Measurements from ENCODE around the gene KIAA0513. TPM values are rescaled to one million over a fixed set of nuclear protein-coding genes. Genes with fewer than 3 reads are reported as not detected.
A peak's percentile ranks its signal among the peaks of the same experiment; 100 is the strongest.

Gene KIAA0513
- total and polyA plus RNA-seq, 2 of the 13 experiments (the other 11 are each of a cell fraction or from before 2014, with no cell fraction given) = 1.8 TPM

DNA sequence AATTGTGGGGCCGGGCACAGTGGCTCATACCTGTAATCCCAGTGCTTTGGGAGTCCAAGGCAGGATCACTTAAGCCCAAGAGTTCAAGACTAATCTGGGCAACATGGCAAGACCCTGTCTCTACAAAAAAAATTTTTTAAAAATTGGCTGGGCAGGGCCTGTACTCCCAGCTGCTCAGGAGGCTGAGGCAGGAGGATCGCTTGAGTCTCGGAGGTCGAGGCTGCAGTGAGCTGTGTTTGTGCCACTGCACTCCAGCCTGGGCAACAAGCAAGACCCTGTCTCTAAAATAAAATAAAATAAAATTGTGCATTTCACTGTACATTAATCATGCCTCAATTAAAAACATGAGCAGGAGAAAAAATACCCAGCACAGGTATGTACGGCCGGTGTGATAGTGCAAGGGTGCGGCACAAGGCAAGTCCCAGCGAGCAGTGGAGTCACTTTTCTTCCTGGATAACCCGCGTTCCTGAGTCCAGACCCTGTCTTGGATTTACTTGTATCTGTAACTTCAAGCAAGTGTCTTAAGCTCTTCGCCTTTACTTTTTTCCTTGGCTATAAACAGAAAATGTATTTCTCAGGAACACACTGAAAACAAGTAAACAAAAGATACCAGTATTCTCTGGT, 27.6 kb upstream of the KIAA0513 start (continued):
- TF ChIP-seq NAIF1 (CRISPR knock-in tag; IDR thresholded peaks at IDR 0.05; ENCODE audit: borderline replicate concordance) (0 out of 2 replicates have a peak, but pooled peaks have one; percentile 3), ONECUT2 (CRISPR knock-in tag; IDR thresholded peaks at IDR 0.05) (no peak), NFKB2 (CRISPR knock-in tag; IDR thresholded peaks at IDR 0.05; ENCODE audit: borderline replicate concordance) (0 out of 2 replicates have a peak, but pooled peaks have one; percentile 6), ZNF784 (CRISPR knock-in tag; IDR thresholded peaks at IDR 0.05; ENCODE audit: borderline replicate concordance) (no peak), ZNF17 (CRISPR knock-in tag; IDR thresholded peaks at IDR 0.05) (no peak), ZNF709 (CRISPR knock-in tag; IDR thresholded peaks at IDR 0.05) (0 out of 2 replicates have a peak, but pooled peaks have one; percentile 29), ZMYM3 (CRISPR knock-in tag; IDR thresholded peaks at IDR 0.05) (peak; percentile 52), TGIF2 (CRISPR knock-in tag; IDR thresholded peaks at IDR 0.05) (0 out of 2 replicates have a peak, but pooled peaks have one; percentile 6)
- TF ChIP-seq, protein P1, sequence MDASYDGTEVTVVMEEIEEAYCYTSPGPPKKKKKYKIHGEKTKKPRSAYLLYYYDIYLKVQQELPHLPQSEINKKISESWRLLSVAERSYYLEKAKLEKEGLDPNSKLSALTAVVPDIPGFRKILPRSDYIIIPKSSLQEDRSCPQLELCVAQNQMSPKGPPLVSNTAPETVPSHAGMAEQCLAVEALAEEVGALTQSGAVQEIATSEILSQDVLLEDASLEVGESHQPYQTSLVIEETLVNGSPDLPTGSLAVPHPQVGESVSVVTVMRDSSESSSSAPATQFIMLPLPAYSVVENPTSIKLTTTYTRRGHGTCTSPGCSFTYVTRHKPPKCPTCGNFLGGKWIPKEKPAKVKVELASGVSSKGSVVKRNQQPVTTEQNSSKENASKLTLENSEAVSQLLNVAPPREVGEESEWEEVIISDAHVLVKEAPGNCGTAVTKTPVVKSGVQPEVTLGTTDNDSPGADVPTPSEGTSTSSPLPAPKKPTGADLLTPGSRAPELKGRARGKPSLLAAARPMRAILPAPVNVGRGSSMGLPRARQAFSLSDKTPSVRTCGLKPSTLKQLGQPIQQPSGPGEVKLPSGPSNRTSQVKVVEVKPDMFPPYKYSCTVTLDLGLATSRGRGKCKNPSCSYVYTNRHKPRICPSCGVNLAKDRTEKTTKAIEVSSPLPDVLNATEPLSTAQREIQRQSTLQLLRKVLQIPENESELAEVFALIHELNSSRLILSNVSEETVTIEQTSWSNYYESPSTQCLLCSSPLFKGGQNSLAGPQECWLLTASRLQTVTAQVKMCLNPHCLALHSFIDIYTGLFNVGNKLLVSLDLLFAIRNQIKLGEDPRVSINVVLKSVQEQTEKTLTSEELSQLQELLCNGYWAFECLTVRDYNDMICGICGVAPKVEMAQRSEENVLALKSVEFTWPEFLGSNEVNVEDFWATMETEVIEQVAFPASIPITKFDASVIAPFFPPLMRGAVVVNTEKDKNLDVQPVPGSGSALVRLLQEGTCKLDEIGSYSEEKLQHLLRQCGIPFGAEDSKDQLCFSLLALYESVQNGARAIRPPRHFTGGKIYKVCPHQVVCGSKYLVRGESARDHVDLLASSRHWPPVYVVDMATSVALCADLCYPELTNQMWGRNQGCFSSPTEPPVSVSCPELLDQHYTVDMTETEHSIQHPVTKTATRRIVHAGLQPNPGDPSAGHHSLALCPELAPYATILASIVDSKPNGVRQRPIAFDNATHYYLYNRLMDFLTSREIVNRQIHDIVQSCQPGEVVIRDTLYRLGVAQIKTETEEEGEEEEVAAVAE (CRISPR knock-in tag; IDR thresholded peaks at IDR 0.05; ENCODE audit: borderline replicate concordance) = 0 out of 2 replicates have a peak, but pooled peaks have one; percentile 28
- TF ChIP-seq, protein P2, sequence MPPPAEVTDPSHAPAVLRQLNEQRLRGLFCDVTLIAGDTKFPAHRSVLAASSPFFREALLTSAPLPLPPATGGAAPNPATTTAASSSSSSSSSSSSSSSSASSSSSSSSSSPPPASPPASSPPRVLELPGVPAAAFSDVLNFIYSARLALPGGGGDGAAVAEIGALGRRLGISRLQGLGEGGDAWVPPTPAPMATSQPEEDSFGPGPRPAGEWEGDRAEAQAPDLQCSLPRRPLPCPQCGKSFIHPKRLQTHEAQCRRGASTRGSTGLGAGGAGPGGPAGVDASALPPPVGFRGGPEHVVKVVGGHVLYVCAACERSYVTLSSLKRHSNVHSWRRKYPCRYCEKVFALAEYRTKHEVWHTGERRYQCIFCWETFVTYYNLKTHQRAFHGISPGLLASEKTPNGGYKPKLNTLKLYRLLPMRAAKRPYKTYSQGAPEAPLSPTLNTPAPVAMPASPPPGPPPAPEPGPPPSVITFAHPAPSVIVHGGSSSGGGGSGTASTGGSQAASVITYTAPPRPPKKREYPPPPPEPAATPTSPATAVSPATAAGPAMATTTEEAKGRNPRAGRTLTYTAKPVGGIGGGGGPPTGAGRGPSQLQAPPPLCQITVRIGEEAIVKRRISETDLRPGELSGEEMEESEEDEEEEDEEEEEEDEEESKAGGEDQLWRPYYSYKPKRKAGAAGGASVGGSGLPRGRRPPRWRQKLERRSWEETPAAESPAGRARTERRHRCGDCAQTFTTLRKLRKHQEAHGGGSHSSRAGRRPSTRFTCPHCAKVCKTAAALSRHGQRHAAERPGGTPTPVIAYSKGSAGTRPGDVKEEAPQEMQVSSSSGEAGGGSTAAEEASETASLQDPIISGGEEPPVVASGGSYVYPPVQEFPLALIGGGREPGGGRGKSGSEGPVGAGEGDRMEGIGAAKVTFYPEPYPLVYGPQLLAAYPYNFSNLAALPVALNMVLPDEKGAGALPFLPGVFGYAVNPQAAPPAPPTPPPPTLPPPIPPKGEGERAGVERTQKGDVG (CRISPR knock-in tag; IDR thresholded peaks at IDR 0.05; ENCODE audit: borderline replicate concordance) = 0 out of 2 replicates have a peak, but pooled peaks have one; percentile 42

All from HepG2 (cell line).